AG04450 (cell line): ENCODE measurements around the gene FILIP1. TPM values are rescaled to one million over a fixed set of nuclear protein-coding genes. Genes with fewer than 3 reads are reported as not detected.

Source experiments
- CTCF ChIA-PET: fragments of 300-600, 350-600 bp; formaldehyde crosslinking; extraction: SDS; loops from one replicate; lab custom pipeline; 2022; ENCODE audit warnings: antibody characterized with exemption, inconsistent platforms; lab: Charles Lee
- POLR2A ChIA-PET: fragments of 350-600 bp; formaldehyde crosslinking; extraction: SDS; loops from one replicate; lab custom pipeline; 2021; ENCODE audit warnings: antibody characterized with exemption, inconsistent platforms; lab: Yijun Ruan, JAX
- DNase-seq: peaks from one replicate; pipeline ENCODE4 v3.0.0-alpha.2; 2011; ENCODE audit warnings: low read depth, low spot score
- H3K27ac ChIP-seq: one replicate; pipeline ENCODE4 v1.5.1; 2012; ENCODE audit warnings: low read depth, low read length, control low read depth
- H3K27me3 ChIP-seq: one replicate; pipeline ENCODE4 v1.6.0; 2012; ENCODE audit warnings: low read length; ENCODE audit not compliant: control insufficient read depth, insufficient read depth
- H3K4me3 ChIP-seq: 2 replicates; pipeline ENCODE4 v1.5.1; 2011; ENCODE audit warnings: mild to moderate bottlenecking, low read depth, low read length, control low read depth
- H3K9me3 ChIP-seq: 2 replicates; pipeline ENCODE4 v1.5.1; 2012; ENCODE audit warnings: low read length; ENCODE audit not compliant: control insufficient read depth, insufficient read depth
- polyA plus RNA-seq: library from polyadenylated mRNA; depleted of rRNA; stranded (reverse); fragments of >200 nt; gene quantifications from 2 replicates; pipeline ENCODE4 v1.2.3, GENCODE V29; 2011
- TF ChIP-seq, protein P1 (sequence below): IDR thresholded peaks from 2 replicates; pipeline ENCODE4 v1.5.1; 2011; ENCODE audit warnings: low read depth, low read length, control low read depth, inconsistent platforms

The FILIP1 gene
- polyA plus RNA-seq, 1 experiment, result 0.12 TPM

DNA sequence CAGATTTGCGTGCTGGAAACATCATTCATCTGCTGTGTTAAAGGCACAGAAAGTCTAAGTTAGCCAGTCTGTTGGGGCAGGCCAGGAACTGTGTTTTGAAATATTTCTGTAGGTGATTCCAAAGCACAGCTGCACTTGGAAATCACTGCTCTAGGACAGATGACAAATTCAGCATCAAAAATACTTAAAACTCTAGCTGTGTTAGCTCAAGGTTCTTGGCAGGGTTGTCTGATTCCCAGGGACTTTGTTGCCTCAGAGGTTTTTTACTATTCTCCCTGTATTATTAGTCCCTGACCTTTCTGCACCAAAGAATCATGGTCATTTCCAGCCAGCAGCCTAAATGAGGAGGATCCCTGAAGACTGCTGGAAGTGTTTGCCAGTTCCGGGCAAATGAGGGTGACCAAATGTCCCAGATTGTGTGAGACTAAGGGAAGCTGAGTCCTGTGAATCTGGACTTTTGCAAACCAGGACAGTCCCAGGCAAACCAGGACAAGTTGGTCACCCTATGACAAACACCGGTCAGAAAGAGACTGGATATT is 124.7 kb downstream of the FILIP1 start:
- DNase-seq, result no peak
- POLR2A ChIA-PET, result no interaction called here

GRCh38 chr6:75368151-75368779 is 125.3 kb downstream of the FILIP1 start:
- H3K9me3 ChIP-seq, result no peaks in the 10 kb centered on the region
- TF ChIP-seq, protein P1, sequence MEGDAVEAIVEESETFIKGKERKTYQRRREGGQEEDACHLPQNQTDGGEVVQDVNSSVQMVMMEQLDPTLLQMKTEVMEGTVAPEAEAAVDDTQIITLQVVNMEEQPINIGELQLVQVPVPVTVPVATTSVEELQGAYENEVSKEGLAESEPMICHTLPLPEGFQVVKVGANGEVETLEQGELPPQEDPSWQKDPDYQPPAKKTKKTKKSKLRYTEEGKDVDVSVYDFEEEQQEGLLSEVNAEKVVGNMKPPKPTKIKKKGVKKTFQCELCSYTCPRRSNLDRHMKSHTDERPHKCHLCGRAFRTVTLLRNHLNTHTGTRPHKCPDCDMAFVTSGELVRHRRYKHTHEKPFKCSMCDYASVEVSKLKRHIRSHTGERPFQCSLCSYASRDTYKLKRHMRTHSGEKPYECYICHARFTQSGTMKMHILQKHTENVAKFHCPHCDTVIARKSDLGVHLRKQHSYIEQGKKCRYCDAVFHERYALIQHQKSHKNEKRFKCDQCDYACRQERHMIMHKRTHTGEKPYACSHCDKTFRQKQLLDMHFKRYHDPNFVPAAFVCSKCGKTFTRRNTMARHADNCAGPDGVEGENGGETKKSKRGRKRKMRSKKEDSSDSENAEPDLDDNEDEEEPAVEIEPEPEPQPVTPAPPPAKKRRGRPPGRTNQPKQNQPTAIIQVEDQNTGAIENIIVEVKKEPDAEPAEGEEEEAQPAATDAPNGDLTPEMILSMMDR, result peak; percentile 51
- no peak overlapping the region for H3K27ac ChIP-seq
- DNase-seq, result no peak
- H3K4me3 ChIP-seq, result no peak overlapping the region
- H3K27me3 ChIP-seq, result no peaks in the 10 kb centered on the region
- POLR2A ChIA-PET, result no interaction called here
- CTCF ChIA-PET, result interaction anchor here (1.0 to 2.2 kb wide), 4 partner anchors 9 to 159 kb away, joined by 5 to 6 read pairs (median 5); no protein-coding TSS in a partner anchor

More for the DNA sequence above, 124.7 kb downstream of the FILIP1 start:
- H3K27me3 ChIP-seq, result no peaks in the 10 kb centered on the region
- TF ChIP-seq, protein P1, result no peak
- H3K9me3 ChIP-seq, result no peaks in the 10 kb centered on the region
- H3K4me3 ChIP-seq, result no peak overlapping the region
- H3K27ac ChIP-seq, result no peak overlapping the region
- CTCF ChIA-PET, result interaction anchor here (1.0 to 2.2 kb wide), 4 partner anchors 8 to 158 kb away, joined by 5 to 6 read pairs (median 5); no protein-coding TSS in a partner anchor

GRCh38 chr6:75363304-75363703 is 130.3 kb downstream of the FILIP1 start:
- ChIA-PET POLR2A (no interaction called here), CTCF (no interaction called here)
- Histone ChIP-seq H3K27me3 (no peaks in the 10 kb centered on the region), H3K9me3 (no peaks in the 10 kb centered on the region), H3K27ac (no peak overlapping the region), H3K4me3 (no peak overlapping the region)
- TF ChIP-seq, protein P1, result no peak
- no peak for DNase-seq

GRCh38 chr6:75353644-75354043 is 140.0 kb downstream of the FILIP1 start:
- DNase-seq, result no peak
- TF ChIP-seq, protein P1, result no peak
- no peaks in the 10 kb centered on the region for H3K27me3 ChIP-seq
- H3K27ac ChIP-seq, result no peak overlapping the region
- ChIA-PET POLR2A (no interaction called here), CTCF (interaction anchor here (0.7 kb wide), 1 partner anchor 15 kb away, joined by 5 read pairs; no protein-coding TSS in a partner anchor)
- no peaks in the 10 kb centered on the region for H3K9me3 ChIP-seq
- no peak overlapping the region for H3K4me3 ChIP-seq

DNA sequence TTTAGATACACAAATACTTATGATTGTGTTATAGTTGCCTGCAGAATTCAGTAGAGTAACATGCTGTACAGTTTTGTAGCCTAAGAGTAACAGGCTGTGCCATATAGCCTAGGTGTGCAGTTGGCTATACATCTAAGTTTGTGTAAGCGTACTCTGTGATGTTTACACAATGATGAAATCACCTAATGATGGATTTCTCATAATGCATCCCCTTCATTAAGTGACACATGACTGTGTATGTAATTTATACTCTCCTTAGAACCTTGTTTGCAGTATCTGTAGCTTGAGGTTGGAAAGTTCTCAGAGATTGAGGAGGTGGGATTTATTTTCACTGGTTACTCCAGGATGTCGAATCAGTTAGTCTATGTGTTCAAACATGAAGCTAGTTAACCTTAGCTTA is 142.0 kb downstream of the FILIP1 start:
- no peak overlapping the region for H3K27ac ChIP-seq
- DNase-seq, result no peak
- ChIA-PET CTCF (no interaction called here), POLR2A (no interaction called here)
- H3K27me3 ChIP-seq, result no peaks in the 10 kb centered on the region
- H3K4me3 ChIP-seq, result no peak overlapping the region
- H3K9me3 ChIP-seq, result no peaks in the 10 kb centered on the region
- TF ChIP-seq, protein P1, result no peak
